SU-DHL-6 (cell line): Measurements from ENCODE around the gene MPHOSPH9.

Experiments
- H2AFZ ChIP-seq: fragments of 200-600 bp; sonication (generic); 2 replicates; pipeline ENCODE4 v1.6.1; 2014; ENCODE audit warnings: low read depth, mild to moderate bottlenecking, moderate library complexity, mixed read lengths, antibody characterized with exemption, low read length; ENCODE audit not compliant: severe bottlenecking
- H3F3A ChIP-seq: fragments of 200-600 bp; shearing (Covaris generic); 2 replicates; pipeline ENCODE4 v1.6.0; 2016; ENCODE audit warnings: antibody characterized with exemption, mild to moderate bottlenecking; ENCODE audit not compliant: insufficient read depth
- H3K27ac ChIP-seq: fragments of 200-600 bp; sonication (generic); 2 replicates; pipeline ENCODE4 v1.5.1; 2016; ENCODE audit warnings: low read depth, mild to moderate bottlenecking, low read length, moderate library complexity, mixed read lengths
- H3K27me3 ChIP-seq: fragments of 200-600 bp; sonication (generic), shearing (Covaris generic); 2 replicates; pipeline ENCODE4 v1.6.0; 2014; ENCODE audit warnings: mild to moderate bottlenecking, low read length
- H3K36me3 ChIP-seq: fragments of 200-600 bp; sonication (generic); 2 replicates; pipeline ENCODE4 v1.6.1; 2014; ENCODE audit warnings: mild to moderate bottlenecking, low read length, mixed read lengths
- H3K4me2 ChIP-seq: fragments of 300-600, 200-600 bp; shearing (Covaris generic), sonication (generic); 2 replicates; pipeline ENCODE4 v1.6.0; 2014; ENCODE audit warnings: low read length, low read depth, mild to moderate bottlenecking; ENCODE audit not compliant: poor library complexity, severe bottlenecking
- H3K4me3 ChIP-seq: fragments of 200-600 bp; sonication (generic); 2 replicates; pipeline ENCODE4 v1.5.1; 2014; ENCODE audit warnings: antibody characterized with exemption, low read length, mild to moderate bottlenecking, mixed read lengths; ENCODE audit not compliant: insufficient read depth, poor library complexity, severe bottlenecking
- H3K79me2 ChIP-seq: fragments of 200-600 bp; sonication (generic); 2 replicates; pipeline ENCODE4 v1.6.1; 2014; ENCODE audit warnings: mild to moderate bottlenecking, low read length, moderate library complexity; ENCODE audit not compliant: insufficient read depth
- H3K9ac ChIP-seq: fragments of 200-600 bp; sonication (generic); 2 replicates; pipeline ENCODE4 v1.7.0; 2014; ENCODE audit warnings: mild to moderate bottlenecking, low read length
- H3K9me2 ChIP-seq: fragments of 200-600 bp; sonication (generic); replicated peaks from 2 replicates; pipeline ENCODE4 v1.6.1; 2014; ENCODE audit warnings: low read length; ENCODE audit not compliant: insufficient read depth
- H3K9me3 ChIP-seq: fragments of 200-600 bp; sonication (generic); 2 replicates; pipeline ENCODE4 v1.6.1; 2014; ENCODE audit warnings: low read length, mixed read lengths; ENCODE audit not compliant: insufficient read depth
- H4K20me1 ChIP-seq: fragments of 200-600 bp; sonication (generic); 2 replicates; pipeline ENCODE4 v1.6.1; 2014; ENCODE audit warnings: low read depth, mild to moderate bottlenecking, antibody characterized with exemption, low read length, moderate library complexity, mixed read lengths
- EZH2phosphoT487 ChIP-seq: fragments of 200-600 bp; sonication (generic), shearing (Covaris generic); conservative IDR thresholded peaks from 2 replicates; pipeline ENCODE4 v1.6.1; 2018; ENCODE audit warnings: mild to moderate bottlenecking, antibody characterized with exemption, low read length, moderate library complexity, mixed read lengths
- TF ChIP-seq, protein P1 (sequence below): fragments of 200-600 bp; sonication (generic); IDR thresholded peaks from one replicate; pipeline ENCODE4 v1.5.1; 2017; ENCODE audit warnings: antibody characterized with exemption, mild to moderate bottlenecking, low read length, moderate library complexity; ENCODE audit not compliant: insufficient read depth, poor library complexity, severe bottlenecking

Gene MPHOSPH9

DNA sequence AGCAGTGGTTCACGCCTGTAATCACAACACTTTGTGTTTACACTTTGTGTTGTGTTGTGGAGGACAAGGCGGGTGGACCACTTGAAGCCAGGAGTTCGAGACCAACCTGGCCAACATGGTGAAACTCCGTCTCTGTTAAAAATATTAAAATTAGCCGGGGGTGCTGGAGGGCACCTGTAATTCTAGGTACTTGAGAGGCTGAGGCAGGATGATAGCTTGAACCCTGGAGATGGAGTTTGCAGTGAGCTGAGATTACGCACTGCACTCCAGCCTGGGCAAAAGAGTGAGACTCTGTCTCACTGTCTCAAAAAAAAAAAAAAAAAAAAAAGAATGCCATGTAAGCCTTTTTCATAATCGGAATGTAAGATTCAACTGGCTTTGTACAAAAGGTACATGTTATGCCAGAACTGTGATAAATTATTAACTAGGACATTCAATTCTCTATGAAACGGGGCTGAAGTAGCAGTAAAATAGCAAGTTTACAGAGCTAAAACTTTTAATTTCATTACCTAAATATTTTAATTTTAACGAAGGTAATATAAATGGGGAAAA, 68.2 kb downstream of the MPHOSPH9 start:
- Histone ChIP-seq H3K9me2 (no peaks in the 10 kb centered on the region), H3F3A (0 out of 2 replicates have a peak, but pooled peaks cover 4% of the 10 kb centered on the region), H2AFZ (no peak overlapping the region), H3K4me2 (no peak overlapping the region), H3K27ac (no peak overlapping the region), H3K9ac (no peak overlapping the region), H3K9me3 (no peaks in the 10 kb centered on the region), H3K36me3 (peaks cover 32% of the 10 kb centered on the region), H4K20me1 (no peaks in the 10 kb centered on the region), H3K27me3 (no peaks in the 10 kb centered on the region), H3K79me2 (no peaks in the 10 kb centered on the region), H3K4me3 (no peak overlapping the region)
- TF ChIP-seq EZH2phosphoT487: no peak
- TF ChIP-seq, protein P1, sequence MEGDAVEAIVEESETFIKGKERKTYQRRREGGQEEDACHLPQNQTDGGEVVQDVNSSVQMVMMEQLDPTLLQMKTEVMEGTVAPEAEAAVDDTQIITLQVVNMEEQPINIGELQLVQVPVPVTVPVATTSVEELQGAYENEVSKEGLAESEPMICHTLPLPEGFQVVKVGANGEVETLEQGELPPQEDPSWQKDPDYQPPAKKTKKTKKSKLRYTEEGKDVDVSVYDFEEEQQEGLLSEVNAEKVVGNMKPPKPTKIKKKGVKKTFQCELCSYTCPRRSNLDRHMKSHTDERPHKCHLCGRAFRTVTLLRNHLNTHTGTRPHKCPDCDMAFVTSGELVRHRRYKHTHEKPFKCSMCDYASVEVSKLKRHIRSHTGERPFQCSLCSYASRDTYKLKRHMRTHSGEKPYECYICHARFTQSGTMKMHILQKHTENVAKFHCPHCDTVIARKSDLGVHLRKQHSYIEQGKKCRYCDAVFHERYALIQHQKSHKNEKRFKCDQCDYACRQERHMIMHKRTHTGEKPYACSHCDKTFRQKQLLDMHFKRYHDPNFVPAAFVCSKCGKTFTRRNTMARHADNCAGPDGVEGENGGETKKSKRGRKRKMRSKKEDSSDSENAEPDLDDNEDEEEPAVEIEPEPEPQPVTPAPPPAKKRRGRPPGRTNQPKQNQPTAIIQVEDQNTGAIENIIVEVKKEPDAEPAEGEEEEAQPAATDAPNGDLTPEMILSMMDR: no peak

DNA sequence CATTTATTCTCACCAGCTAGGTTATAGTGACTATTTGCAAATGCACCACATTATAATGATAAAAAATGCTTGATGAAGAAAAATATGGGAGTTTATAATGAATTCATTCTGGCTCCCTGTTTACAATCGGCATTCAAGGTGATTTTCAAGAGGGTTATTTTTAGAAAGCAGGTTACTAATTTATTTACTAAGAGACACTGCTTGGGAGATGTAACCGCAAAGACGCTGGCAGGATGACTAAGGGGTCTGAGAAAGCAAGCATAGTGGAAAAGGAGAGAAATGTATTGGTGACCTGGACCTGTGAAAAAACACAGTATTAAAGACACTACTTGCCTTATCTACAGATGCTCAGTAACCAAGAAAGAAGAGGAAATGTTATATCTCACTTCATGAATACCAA, 68.7 kb downstream of the MPHOSPH9 start:
- Histone ChIP-seq H3K79me2 (no peaks in the 10 kb centered on the region), H3K4me3 (no peak overlapping the region), H3K27me3 (no peaks in the 10 kb centered on the region), H3K27ac (no peak overlapping the region), H3F3A (0 out of 2 replicates have a peak, but pooled peaks cover 4% of the 10 kb centered on the region), H3K9ac (no peak overlapping the region), H3K9me2 (no peaks in the 10 kb centered on the region), H2AFZ (no peak overlapping the region), H4K20me1 (no peaks in the 10 kb centered on the region), H3K4me2 (no peak overlapping the region), H3K9me3 (no peaks in the 10 kb centered on the region), H3K36me3 (peaks cover 32% of the 10 kb centered on the region)
- TF ChIP-seq EZH2phosphoT487: no peak
- TF ChIP-seq, protein P1: no peak

DNA sequence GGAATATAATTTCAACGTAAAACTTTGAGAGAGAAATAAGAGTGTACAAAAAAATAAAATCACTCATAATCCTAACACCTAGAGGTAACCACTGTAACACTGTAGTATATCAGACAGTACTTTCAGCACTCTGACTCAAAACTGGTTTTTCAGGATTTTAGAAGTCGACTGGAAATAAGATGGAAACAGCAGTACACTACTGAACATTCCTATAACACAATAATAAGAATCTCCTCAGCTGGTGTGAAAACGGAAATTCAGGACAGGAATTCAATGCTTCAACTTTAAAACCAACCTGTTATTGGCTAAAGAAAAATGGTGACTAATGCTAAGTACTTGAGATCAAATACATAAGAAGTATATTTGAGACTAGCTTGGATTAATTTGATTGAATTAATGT, 69.7 kb downstream of the MPHOSPH9 start:
- Histone ChIP-seq H3K27ac (no peak overlapping the region), H3K4me3 (no peak overlapping the region), H3K27me3 (no peaks in the 10 kb centered on the region), H3K79me2 (no peaks in the 10 kb centered on the region), H3K9me3 (no peaks in the 10 kb centered on the region), H3K9ac (no peak overlapping the region), H3F3A (0 out of 2 replicates have a peak, but pooled peaks cover 4% of the 10 kb centered on the region), H3K9me2 (no peaks in the 10 kb centered on the region), H2AFZ (no peak overlapping the region), H3K4me2 (no peak overlapping the region), H3K36me3 (peaks cover 32% of the 10 kb centered on the region), H4K20me1 (no peaks in the 10 kb centered on the region)
- TF ChIP-seq, protein P1: no peak
